Choroid plexus epithelial cell (primary cell): Measurements from ENCODE around the gene GATA5.

Experiments
- DNase-seq: peaks from one replicate; pipeline ENCODE4 v3.0.0-alpha.2; 2010; ENCODE audit warnings: low read depth
- H3K4me3 ChIP-seq: 2 replicates; pipeline ENCODE4 v1.5.1; 2011; ENCODE audit warnings: low read depth, mild to moderate bottlenecking, control low read depth, low read length, moderate library complexity
- CTCF ChIP-seq: conservative IDR thresholded peaks from 2 replicates; pipeline ENCODE4 v1.5.1; 2011; ENCODE audit warnings: low read depth, mild to moderate bottlenecking, control low read depth, inconsistent platforms, low read length, moderate library complexity

Gene GATA5

GRCh38 chr20:62475772-62476055, at the start of gene GATA5:
GATA5 (minus strand) TSS chr20:62475995; CDS start chr20:62475521, 474 bp downstream.
- no peak within 1 kb of the TSS for H3K4me3 ChIP-seq
- no peak for DNase-seq
- TF ChIP-seq CTCF: no peak

GRCh38 chr20:62525014-62525413, 49.2 kb upstream of the GATA5 start:
- no peak overlapping the region for H3K4me3 ChIP-seq
- DNase-seq: no peak
- TF ChIP-seq CTCF: no peak

GRCh38 chr20:62524505-62524911, 48.7 kb upstream of the GATA5 start:
- no peak for DNase-seq
- TF ChIP-seq CTCF: no peak
- no peak overlapping the region for H3K4me3 ChIP-seq

- no peak for TF ChIP-seq CTCF
- DNase-seq: no peak
- no peak overlapping the region for H3K4me3 ChIP-seq
These were observed 47.8 kb upstream of the GATA5 start for GRCh38 chr20:62523473-62524203.

- TF ChIP-seq CTCF: no peak
These were observed 47.1 kb upstream of the GATA5 start for GRCh38 chr20:62522748-62523396.

GRCh38 chr20:62519826-62520225, 44.0 kb upstream of the GATA5 start:
- DNase-seq: no peak
- no peak for TF ChIP-seq CTCF
- no peak overlapping the region for H3K4me3 ChIP-seq

More at GRCh38 chr20:62522748-62523396, 47.1 kb upstream of the GATA5 start:
- no peak overlapping the region for H3K4me3 ChIP-seq
- no peak for DNase-seq

GRCh38 chr20:62518911-62519310, 43.1 kb upstream of the GATA5 start:
- TF ChIP-seq CTCF: no peak
- DNase-seq: no peak
- H3K4me3 ChIP-seq: no peak overlapping the region
